Caco-2 (cell line): Measurements from ENCODE around the gene NAA80. TPM values are rescaled to one million over a fixed set of nuclear protein-coding genes. Genes with fewer than 3 reads are reported as not detected.

ENCODE experiments used
- BruUV-seq: library from RNA; stranded (reverse); fragments of 400-500 nt; replicated peaks from 2 replicates; lab custom pipeline; 2021; lab: Mats Ljungman, UMichigan
- CTCF ChIA-PET: fragments of 300-600 bp; sonication (Branson Sonifier 250); formaldehyde crosslinking; loops from one replicate; lab custom pipeline; 2022; ENCODE audit warnings: antibody characterized with exemption; lab: Charles Lee
- POLR2A ChIA-PET: fragments of 300-600 bp; sonication (Branson Sonifier 250); formaldehyde crosslinking; loops from one replicate; lab custom pipeline; 2022; ENCODE audit warnings: antibody characterized with exemption; lab: Charles Lee
- DNase-seq, 2 experiments: peaks; one replicate each; pipeline versions ENCODE4 v3.0.0 to v3.0.0-alpha.2; 2020 to 2022
- H3K27me3 ChIP-seq: replicated peaks from 2 replicates; pipeline ENCODE4 v1.6.0; 2011; ENCODE audit warnings: low read length; ENCODE audit not compliant: control insufficient read depth, insufficient read depth
- H3K36me3 ChIP-seq: 2 replicates; pipeline ENCODE4 v1.5.1; 2011; ENCODE audit warnings: low read length; ENCODE audit not compliant: control insufficient read depth, insufficient read depth
- H3K4me1 ChIP-seq: fragments of 250-450 bp; sonication (Bioruptor Pico); 2 replicates; pipeline ENCODE4 v1.5.1; 2020; ENCODE audit warnings: mild to moderate bottlenecking
- H3K4me3 ChIP-seq: 2 replicates; pipeline ENCODE4 v1.5.1; 2011; ENCODE audit warnings: low read depth, mild to moderate bottlenecking, control low read depth, low read length
- H3K9me3 ChIP-seq: fragments of 250-450 bp; sonication (Bioruptor Pico); 2 replicates; pipeline ENCODE4 v1.5.1; 2020; ENCODE audit warnings: mild to moderate bottlenecking, moderate library complexity
- H3K27ac Mint-ChIP-seq: one replicate; pipeline ENCODE4 v1.8.0; 2022; ENCODE audit warnings: mixed read lengths; ENCODE audit not compliant: unreplicated experiment
- H3K27me3 Mint-ChIP-seq: one replicate; pipeline ENCODE4 v1.8.0; 2022; ENCODE audit warnings: mixed read lengths; ENCODE audit not compliant: insufficient read depth, unreplicated experiment
- H3K36me3 Mint-ChIP-seq: one replicate; pipeline ENCODE4 v1.8.0; 2022; ENCODE audit warnings: mild to moderate bottlenecking, mixed read lengths; ENCODE audit not compliant: insufficient read depth, unreplicated experiment
- H3K4me1 Mint-ChIP-seq: one replicate; pipeline ENCODE4 v1.8.0; 2022; ENCODE audit warnings: low read depth, mixed read lengths; ENCODE audit not compliant: unreplicated experiment
- H3K4me3 Mint-ChIP-seq: one replicate; pipeline ENCODE4 v1.8.0; 2022; ENCODE audit warnings: mild to moderate bottlenecking, moderate library complexity, mixed read lengths; ENCODE audit not compliant: unreplicated experiment
- H3K9me3 Mint-ChIP-seq: one replicate; pipeline ENCODE4 v1.8.0; 2022; ENCODE audit warnings: mixed read lengths; ENCODE audit not compliant: unreplicated experiment
- CTCF ChIP-seq, 2 experiments: fragments of 200-600 bp in 1 of 2; IDR thresholded peaks; 1 replicate in 1 of 2; 2 replicates in 1 of 2; pipeline versions ENCODE4 v1.5.1 to v1.8.0; 2011 to 2022; ENCODE audit warnings: antibody characterized with exemption in 1 of 2, control low read depth in 1 of 2, inconsistent platforms in 1 of 2, low read depth in 1 of 2, low read length in 1 of 2, mild to moderate bottlenecking in 1 of 2, moderate library complexity in 1 of 2; ENCODE audit not compliant: insufficient read depth in 1 of 2, severe bottlenecking in 1 of 2, unreplicated experiment in 1 of 2
- intact Hi-C: fragments of 100-400 bp; cut with micrococcal nuclease; formaldehyde crosslinking; loops from one replicate; pipeline ENCODE4 v1.10.0; 2022; ENCODE audit not compliant: unreplicated experiment
- total RNA-seq: library from RNA; stranded (reverse); gene quantifications from 2 replicates; pipeline ENCODE4 v1.2.3, GENCODE V29; 2022

Gene NAA80
- total RNA-seq, 1 experiment from 2014 or later = 8.2 TPM

GRCh38 chr3:50304601-50305000 is 5.4 kb upstream of the NAA80 start:
- H3K4me1 Mint-ChIP-seq = peaks cover 5% of the 10 kb centered on the region
- peaks cover 21% of the 10 kb centered on the region for H3K4me1 ChIP-seq
- DNase-seq = no peak
- ChIA-PET POLR2A (no interaction called here), CTCF (no interaction called here)
- TF ChIP-seq CTCF (IDR thresholded peaks at IDR 0.05; ENCODE audit: insufficient read depth in 1 of 2, low read depth in 1 of 2, low read length in 1 of 2, severe bottlenecking in 1 of 2, unreplicated experiment in 1 of 2) = no peak
- intact Hi-C loops = no loop called here
- no peaks in the 10 kb centered on the region for H3K27me3 Mint-ChIP-seq
- H3K27ac Mint-ChIP-seq = no peak overlapping the region
- no peak overlapping the region for H3K4me3 Mint-ChIP-seq
- no peaks in the 10 kb centered on the region for H3K9me3 Mint-ChIP-seq
- peaks cover 4% of the 10 kb centered on the region for H3K36me3 Mint-ChIP-seq
- no peak overlapping the region for H3K4me3 ChIP-seq
- no TSS peak for BruUV-seq
- H3K27me3 ChIP-seq = no peaks in the 10 kb centered on the region
- H3K36me3 ChIP-seq = no peaks in the 10 kb centered on the region; the same call in 1 of the 2 replicates
- peaks cover 24% of the 10 kb centered on the region for H3K9me3 ChIP-seq

- Histone ChIP-seq H3K4me3 (no peak within 1 kb of the TSS), H3K4me1 (peaks cover 17% of the 10 kb centered on the region), H3K9me3 (peaks cover 15% of the 10 kb centered on the region), H3K36me3 (no peaks in the 10 kb centered on the region; the same call in 1 of the 2 replicates), H3K27me3 (no peaks in the 10 kb centered on the region)
- TSS peak; percentile 30 for BruUV-seq
- no peak within 1 kb of the TSS for H3K27ac Mint-ChIP-seq
- POLR2A ChIA-PET = no interaction called here
- H3K36me3 Mint-ChIP-seq = peaks cover 11% of the 10 kb centered on the region
- no peaks in the 10 kb centered on the region for H3K9me3 Mint-ChIP-seq
- peaks cover 7% of the 10 kb centered on the region for H3K4me1 Mint-ChIP-seq
- H3K4me3 Mint-ChIP-seq = no peak within 1 kb of the TSS
- TF ChIP-seq CTCF (IDR thresholded peaks at IDR 0.05; ENCODE audit: insufficient read depth in 1 of 2, low read depth in 1 of 2, low read length in 1 of 2, severe bottlenecking in 1 of 2, unreplicated experiment in 1 of 2) = peak in 1 of 2 experiments; percentile 40
- H3K27me3 Mint-ChIP-seq = no peaks in the 10 kb centered on the region
- CTCF ChIA-PET = interaction anchor here (0.7 to 1.5 kb wide), 4 partner anchors 12 to 34 kb away, joined by 3 to 12 read pairs (median 4); no protein-coding TSS in a partner anchor
- intact Hi-C loops = no loop called here
- DNase-seq = peak; percentile 65 to 67
Measured at GRCh38 chr3:50303013-50303815, 4.0 kb upstream of the NAA80 start, which contains the start of gene HYAL1. Gene HYAL1 (minus strand): TSS chr3:50303574. CDS start chr3:50302956, 618 bp downstream.

GRCh38 chr3:50302095-50303012 is 3.1 kb upstream of the NAA80 start:
- TF ChIP-seq CTCF (IDR thresholded peaks at IDR 0.05; ENCODE audit: insufficient read depth in 1 of 2, low read depth in 1 of 2, low read length in 1 of 2, severe bottlenecking in 1 of 2, unreplicated experiment in 1 of 2) = no peak
- Histone ChIP-seq H3K27me3 (no peaks in the 10 kb centered on the region), H3K4me3 (no peak overlapping the region), H3K9me3 (peaks cover 10% of the 10 kb centered on the region), H3K4me1 (peaks cover 20% of the 10 kb centered on the region), H3K36me3 (no peaks in the 10 kb centered on the region; the same call in 1 of the 2 replicates)
- no peak for DNase-seq
- intact Hi-C loops = no loop called here
- peaks cover 11% of the 10 kb centered on the region for H3K4me1 Mint-ChIP-seq
- H3K27me3 Mint-ChIP-seq = no peaks in the 10 kb centered on the region
- H3K4me3 Mint-ChIP-seq = no peak overlapping the region
- H3K9me3 Mint-ChIP-seq = no peaks in the 10 kb centered on the region
- BruUV-seq = no TSS peak
- CTCF ChIA-PET = interaction anchor here (1.2 to 1.5 kb wide), 2 partner anchors 13 to 22 kb away, joined by 4 to 12 read pairs; no protein-coding TSS in a partner anchor
- H3K27ac Mint-ChIP-seq = no peak overlapping the region
- H3K36me3 Mint-ChIP-seq = peaks cover 11% of the 10 kb centered on the region
- POLR2A ChIA-PET = interaction anchor here (0.6 kb wide), 2 partner anchors 10 to 38 kb away, joined by 3 to 6 read pairs; partner anchors contain the start of gene IFRD2
